HepG2 (cell line): Measurements from ENCODE around the gene JMJD8. TPM values are rescaled to one million over a fixed set of nuclear protein-coding genes. Genes with fewer than 3 reads are reported as not detected.

Experiments used
- ATAC-seq: fragments of 200-7000 bp; cut with Tn5 transposase; 3 replicates; pipeline ENCODE4 v1.9.1; 2020; ENCODE audit warnings: mild to moderate bottlenecking, moderate library complexity
- BruUV-seq: library from RNA; stranded (reverse); fragments of 400-500 nt; replicated peaks from 2 replicates; lab custom pipeline; 2021; lab: Mats Ljungman, UMichigan
- CTCF ChIA-PET: fragments of 300-600 bp; formaldehyde crosslinking; extraction: SDS; loops from one replicate; lab custom pipeline; 2021; ENCODE audit warnings: low total read pairs, inconsistent platforms, low intra/inter-chr PET ratio; lab: Yijun Ruan, JAX
- POLR2A ChIA-PET: fragments of 350-600 bp; sonication (Branson Sonifier 250); formaldehyde crosslinking; loops from one replicate; lab custom pipeline; 2020; ENCODE audit warnings: antibody characterized with exemption, inconsistent platforms; lab: Yijun Ruan, JAX
- DNase-seq: peaks from one replicate; pipeline ENCODE4 v3.0.0-alpha.2; 2015; ENCODE audit warnings: low spot score
- FAIRE-seq: peaks from 3 replicates; lab custom pipeline; 2011; peaks lifted over from hg19 to GRCh38; lab: Jason Lieb, UNC
- H2AFZ ChIP-seq: one replicate; pipeline ENCODE4 v1.6.1; 2011; ENCODE audit warnings: low read length, inconsistent platforms
- H3K27ac ChIP-seq: fragments of 300-600 bp; 3 replicates; pipeline ENCODE4 v1.8.0; 2011; ENCODE audit warnings: mixed run types, mild to moderate bottlenecking, mixed read lengths, low read length, inconsistent platforms; ENCODE audit not compliant: insufficient read depth; ENCODE audit errors: extremely low read length
- H3K27me3 ChIP-seq, 2 experiments: fragments of 200-600 bp in 1 of 2; 2 replicates in 1 of 2; 3 replicates in 1 of 2; pipeline versions ENCODE4 v1.6.0 to v1.8.0; 2011; ENCODE audit warnings: low read length in 2 of 2, mild to moderate bottlenecking in 2 of 2, moderate library complexity in 2 of 2, inconsistent platforms in 1 of 2; ENCODE audit not compliant: insufficient read depth in 2 of 2, control insufficient read depth in 1 of 2
- H3K36me3 ChIP-seq, 2 experiments: fragments of 200-600 bp in 1 of 2; replicated peaks in 1 of 2; 2 replicates in 1 of 2; 3 replicates in 1 of 2; pipeline versions ENCODE4 v1.5.1 to v1.8.0; 2011; ENCODE audit warnings: low read length in 2 of 2, inconsistent platforms in 1 of 2; ENCODE audit not compliant: insufficient read depth in 2 of 2, control insufficient read depth in 1 of 2
- H3K4me1 ChIP-seq: 2 replicates; pipeline ENCODE4 v1.5.1; 2012; ENCODE audit warnings: low read length, inconsistent platforms; ENCODE audit not compliant: insufficient read depth
- H3K4me2 ChIP-seq: 2 replicates; pipeline ENCODE4 v1.6.0; 2011; ENCODE audit warnings: low read depth, low read length, inconsistent platforms
- H3K4me3 ChIP-seq, 3 experiments: fragments of 200-600 bp in 1 of 3; sonication (generic), shearing (Covaris generic) in 1 of 3; replicated peaks in 1 of 3; 2 replicates each; pipeline ENCODE4 v1.5.1; 2011 to 2016; ENCODE audit warnings: low read length in 3 of 3, inconsistent platforms in 2 of 3, low read depth in 2 of 3, mild to moderate bottlenecking in 2 of 3, control low read depth in 1 of 3, mixed read lengths in 1 of 3; ENCODE audit not compliant: insufficient read depth in 1 of 3
- H3K79me2 ChIP-seq: one replicate; pipeline ENCODE4 v1.6.1; 2011; ENCODE audit warnings: low read length, inconsistent platforms; ENCODE audit not compliant: insufficient read depth
- H3K9ac ChIP-seq: 2 replicates; pipeline ENCODE4 v1.6.0; 2011; ENCODE audit warnings: mild to moderate bottlenecking, low read depth, low read length, inconsistent platforms; ENCODE audit not compliant: insufficient read depth
- H3K9me3 ChIP-seq: 2 replicates; pipeline ENCODE4 v1.5.1; 2012; ENCODE audit warnings: mild to moderate bottlenecking, low read length
- H4K20me1 ChIP-seq: 2 replicates; pipeline ENCODE4 v1.6.0; 2011; ENCODE audit warnings: inconsistent platforms, mild to moderate bottlenecking, low read length, moderate library complexity; ENCODE audit not compliant: insufficient read depth
- CBX5 ChIP-seq: sonication (generic); formaldehyde crosslinking; IDR thresholded peaks from 2 replicates; pipeline ENCODE4 v1.4.0; 2020; ENCODE audit warnings: missing genetic modification reagents, borderline replicate concordance
- FOXJ3 ChIP-seq: sonication (generic); formaldehyde crosslinking; IDR thresholded peaks from 2 replicates; pipeline ENCODE4 v1.4.0; 2020; ENCODE audit warnings: missing genetic modification reagents, mild to moderate bottlenecking, borderline replicate concordance
- FOXP4 ChIP-seq: sonication (generic); formaldehyde crosslinking; IDR thresholded peaks from 2 replicates; pipeline ENCODE4 v1.4.0; 2020; ENCODE audit warnings: missing genetic modification reagents
- GPBP1L1 ChIP-seq: sonication (generic); formaldehyde crosslinking; IDR thresholded peaks from 2 replicates; pipeline ENCODE4 v1.5.0; 2020; ENCODE audit warnings: mild to moderate bottlenecking, missing genetic modification reagents
- MTA3 ChIP-seq: sonication (generic); formaldehyde crosslinking; IDR thresholded peaks from 2 replicates; pipeline ENCODE4 v1.4.0; 2020; ENCODE audit warnings: missing genetic modification reagents
- MXD1 ChIP-seq: sonication (generic); formaldehyde crosslinking; IDR thresholded peaks from 2 replicates; pipeline ENCODE4 v1.4.0; 2020; ENCODE audit warnings: mild to moderate bottlenecking, missing genetic modification reagents
- SNAPC2 ChIP-seq: sonication (generic); formaldehyde crosslinking; IDR thresholded peaks from 2 replicates; pipeline ENCODE4 v1.8.1; 2022; ENCODE audit warnings: mild to moderate bottlenecking, missing genetic modification reagents
- SRSF9 ChIP-seq: fragments of 200-400 bp; formaldehyde crosslinking; IDR thresholded peaks from 2 replicates; pipeline ENCODE4 v1.6.1; 2018; ENCODE audit warnings: borderline replicate concordance, mild to moderate bottlenecking, low read depth, low read length; ENCODE audit not compliant: insufficient read depth, poor library complexity, severe bottlenecking
- STAT6 ChIP-seq: sonication (generic); formaldehyde crosslinking; IDR thresholded peaks from 2 replicates; pipeline ENCODE4 v1.4.0; 2020; ENCODE audit warnings: missing genetic modification reagents, mild to moderate bottlenecking, borderline replicate concordance
- TERF1 ChIP-seq: sonication (generic); formaldehyde crosslinking; IDR thresholded peaks from 2 replicates; pipeline ENCODE4 v1.8.0; 2022; ENCODE audit warnings: mild to moderate bottlenecking, missing genetic modification reagents, moderate library complexity
- ZNF580 ChIP-seq: IDR thresholded peaks from 2 replicates; pipeline ENCODE4 v1.6.1; 2016; ENCODE audit warnings: low read depth, borderline replicate concordance
- ZNF776 ChIP-seq: sonication (generic); formaldehyde crosslinking; IDR thresholded peaks from 2 replicates; pipeline ENCODE4 v1.4.0; 2020; ENCODE audit warnings: mild to moderate bottlenecking, missing genetic modification reagents
- WGBS: methylation state at CpG from one replicate; pipeline ENCODE4 v1.1.6; 2017; ENCODE audit warnings: low lambda C conversion rate; 5-methylcytosine and 5-hydroxymethylcytosine counted together
- in situ Hi-C: cut with HindIII; loops from 2 replicates; pipeline ENCODE4 v1.10.0; 2017; ENCODE audit warnings: low pct_unique_long_range_greater_than_20kb; ENCODE audit not compliant: extremely low pct_ligation_motif_present
- intact Hi-C: fragments of 100-400 bp; cut with micrococcal nuclease; formaldehyde crosslinking; loops from one replicate; pipeline ENCODE4 v1.10.0; 2022; ENCODE audit not compliant: unreplicated experiment
- polyA plus RNA-seq, 8 experiments: library from polyadenylated mRNA; depleted of rRNA in 3 of 8; stranded (reverse) in 7 of 8; unstranded in 1 of 8; fragments of >200 nt; fragmentation: Illumina TruSeq in 4 of 8; extraction: Trizol in 4 of 8; gene quantifications; 2 replicates each; pipeline versions ENCODE4 v1.2.1 to v1.2.3, GENCODE V29; 2011 to 2016; ENCODE audit warnings: low read depth in 4 of 8, missing spikeins in 1 of 8, mixed read lengths in 1 of 8; ENCODE audit not compliant: insufficient read depth in 1 of 8
- total RNA-seq, 5 experiments: library from RNA; depleted of rRNA; stranded (reverse); fragments of >200 nt; fragmentation: Illumina TruSeq; extraction: Trizol; gene quantifications; 2 replicates each; pipeline ENCODE4 v1.2.3, GENCODE V29; 2016; ENCODE audit warnings: low read depth in 1 of 5

The JMJD8 gene
- total and polyA plus RNA-seq, 2 of the 13 experiments (the other 11 are each of a cell fraction or from before 2014, with no cell fraction given): 2.6 to 11.8 TPM

GRCh38 chr16:661184-661821, 22.8 kb downstream of the JMJD8 start:
- Histone ChIP-seq H2AFZ (no peak overlapping the region), H3K4me2 (no peak overlapping the region)
- CTCF ChIA-PET: no interaction called here
- TF ChIP-seq FOXP4 (CRISPR knock-in tag): no peak
- TF ChIP-seq STAT6 (CRISPR knock-in tag): no peak
- TF ChIP-seq MTA3 (CRISPR knock-in tag): no peak
- no peak for TF ChIP-seq ZNF776
- TF ChIP-seq SRSF9: no peak
- TF ChIP-seq GPBP1L1: no peak
- no peak for TF ChIP-seq CBX5 (CRISPR knock-in tag)
- TF ChIP-seq TERF1 (CRISPR knock-in tag): no peak
- no peak for TF ChIP-seq SNAPC2
- no peak for TF ChIP-seq FOXJ3 (CRISPR knock-in tag)
- no peak for TF ChIP-seq MXD1 (CRISPR knock-in tag)
- TF ChIP-seq ZNF580 (CRISPR knock-in tag): no peak

More at GRCh38 chr16:661184-661821, 22.8 kb downstream of the JMJD8 start:
- intact Hi-C loops (no loop called here), in situ Hi-C loops (no loop called here)
- H3K4me3 ChIP-seq: no peak overlapping the region
- no TSS peak for BruUV-seq
- no peaks in the 10 kb centered on the region for H3K27me3 ChIP-seq
- H3K4me1 ChIP-seq: no peaks in the 10 kb centered on the region
- H3K27ac ChIP-seq: no peak overlapping the region
- no peaks in the 10 kb centered on the region for H4K20me1 ChIP-seq
- WGBS: 98% methylated on average over 32 of the region's 35 CpGs
- H3K79me2 ChIP-seq: no peaks in the 10 kb centered on the region
- no peak for DNase-seq
- no peaks in the 10 kb centered on the region; a peak in 1 of 5 replicates for H3K36me3 ChIP-seq
- H3K9me3 ChIP-seq: no peaks in the 10 kb centered on the region
- no peak for FAIRE-seq
- no peak overlapping the region for H3K9ac ChIP-seq
- POLR2A ChIA-PET: no interaction called here
- no peak for ATAC-seq
